HepG2 (cell line): ENCODE results near the gene IL11RA. TPM values are rescaled to one million over a fixed set of nuclear protein-coding genes. Genes with fewer than 3 reads are reported as not detected.

Source experiments
- ATAC-seq: fragments of 200-7000 bp; cut with Tn5 transposase; 3 replicates; pipeline ENCODE4 v1.9.1; 2020; ENCODE audit warnings: mild to moderate bottlenecking, moderate library complexity
- BruUV-seq: library from RNA; stranded (reverse); fragments of 400-500 nt; replicated peaks from 2 replicates; lab custom pipeline; 2021; lab: Mats Ljungman, UMichigan
- CTCF ChIA-PET: fragments of 300-600 bp; formaldehyde crosslinking; extraction: SDS; loops from one replicate; lab custom pipeline; 2021; ENCODE audit warnings: low total read pairs, inconsistent platforms, low intra/inter-chr PET ratio; lab: Yijun Ruan, JAX
- POLR2A ChIA-PET: fragments of 350-600 bp; sonication (Branson Sonifier 250); formaldehyde crosslinking; loops from one replicate; lab custom pipeline; 2020; ENCODE audit warnings: antibody characterized with exemption, inconsistent platforms; lab: Yijun Ruan, JAX
- DNase-seq: peaks from one replicate; pipeline ENCODE4 v3.0.0-alpha.2; 2015; ENCODE audit warnings: low spot score
- FAIRE-seq: peaks from 3 replicates; lab custom pipeline; 2011; peaks lifted over from hg19 to GRCh38; lab: Jason Lieb, UNC
- H2AFZ ChIP-seq: one replicate; pipeline ENCODE4 v1.6.1; 2011; ENCODE audit warnings: low read length, inconsistent platforms
- H3K27ac ChIP-seq: fragments of 300-600 bp; 3 replicates; pipeline ENCODE4 v1.8.0; 2011; ENCODE audit warnings: mixed run types, mild to moderate bottlenecking, mixed read lengths, low read length, inconsistent platforms; ENCODE audit not compliant: insufficient read depth; ENCODE audit errors: extremely low read length
- H3K27me3 ChIP-seq, 2 experiments: fragments of 200-600 bp in 1 of 2; 2 replicates in 1 of 2; 3 replicates in 1 of 2; pipeline versions ENCODE4 v1.6.0 to v1.8.0; 2011; ENCODE audit warnings: low read length in 2 of 2, mild to moderate bottlenecking in 2 of 2, moderate library complexity in 2 of 2, inconsistent platforms in 1 of 2; ENCODE audit not compliant: insufficient read depth in 2 of 2, control insufficient read depth in 1 of 2
- H3K36me3 ChIP-seq, 2 experiments: fragments of 200-600 bp in 1 of 2; replicated peaks in 1 of 2; 2 replicates in 1 of 2; 3 replicates in 1 of 2; pipeline versions ENCODE4 v1.5.1 to v1.8.0; 2011; ENCODE audit warnings: low read length in 2 of 2, inconsistent platforms in 1 of 2; ENCODE audit not compliant: insufficient read depth in 2 of 2, control insufficient read depth in 1 of 2
- H3K4me1 ChIP-seq: 2 replicates; pipeline ENCODE4 v1.5.1; 2012; ENCODE audit warnings: low read length, inconsistent platforms; ENCODE audit not compliant: insufficient read depth
- H3K4me2 ChIP-seq: 2 replicates; pipeline ENCODE4 v1.6.0; 2011; ENCODE audit warnings: low read depth, low read length, inconsistent platforms
- H3K4me3 ChIP-seq, 3 experiments: fragments of 200-600 bp in 1 of 3; sonication (generic), shearing (Covaris generic) in 1 of 3; replicated peaks in 1 of 3; 2 replicates each; pipeline ENCODE4 v1.5.1; 2011 to 2016; ENCODE audit warnings: low read length in 3 of 3, inconsistent platforms in 2 of 3, low read depth in 2 of 3, mild to moderate bottlenecking in 2 of 3, control low read depth in 1 of 3, mixed read lengths in 1 of 3; ENCODE audit not compliant: insufficient read depth in 1 of 3
- H3K79me2 ChIP-seq: one replicate; pipeline ENCODE4 v1.6.1; 2011; ENCODE audit warnings: low read length, inconsistent platforms; ENCODE audit not compliant: insufficient read depth
- H3K9ac ChIP-seq: 2 replicates; pipeline ENCODE4 v1.6.0; 2011; ENCODE audit warnings: mild to moderate bottlenecking, low read depth, low read length, inconsistent platforms; ENCODE audit not compliant: insufficient read depth
- H3K9me3 ChIP-seq: 2 replicates; pipeline ENCODE4 v1.5.1; 2012; ENCODE audit warnings: mild to moderate bottlenecking, low read length
- H4K20me1 ChIP-seq: 2 replicates; pipeline ENCODE4 v1.6.0; 2011; ENCODE audit warnings: inconsistent platforms, mild to moderate bottlenecking, low read length, moderate library complexity; ENCODE audit not compliant: insufficient read depth
- AHR ChIP-seq: IDR thresholded peaks from 2 replicates; pipeline ENCODE4 v1.6.1; 2018; ENCODE audit warnings: missing genetic modification reagents, missing compliant biosample characterization
- BHLHE40 ChIP-seq: IDR thresholded peaks from 2 replicates; pipeline ENCODE4 v1.6.1; 2011; ENCODE audit warnings: low read length, improper control_type of control experiment
- KLF11 ChIP-seq: IDR thresholded peaks from 2 replicates; pipeline ENCODE4 v1.6.1; 2016; ENCODE audit warnings: missing compliant biosample characterization
- NPAS2 ChIP-seq: sonication (generic); formaldehyde crosslinking; IDR thresholded peaks from 2 replicates; pipeline ENCODE4 v1.8.0; 2022; ENCODE audit warnings: mild to moderate bottlenecking, missing genetic modification reagents, borderline replicate concordance
- SNRNP70 ChIP-seq: fragments of 200-400 bp; formaldehyde crosslinking; IDR thresholded peaks from 2 replicates; pipeline ENCODE4 v1.6.1; 2017; ENCODE audit warnings: mild to moderate bottlenecking, low read depth, low read length, moderate library complexity
- SRSF1 ChIP-seq: fragments of 200-400 bp; formaldehyde crosslinking; optimal IDR thresholded peaks from 2 replicates; pipeline ENCODE3; 2017; ENCODE audit warnings: mild to moderate bottlenecking, low read depth, low read length, moderate library complexity
- THAP11 ChIP-seq: IDR thresholded peaks from 2 replicates; pipeline ENCODE4 v1.6.1; 2016; ENCODE audit warnings: missing biosample characterization, missing genetic modification reagents
- ZFP90 ChIP-seq: sonication (generic); formaldehyde crosslinking; IDR thresholded peaks from 2 replicates; pipeline ENCODE4 v1.8.0; 2022; ENCODE audit warnings: missing genetic modification reagents, mild to moderate bottlenecking, inconsistent platforms, borderline replicate concordance
- ZMYM4 ChIP-seq: sonication (generic); formaldehyde crosslinking; IDR thresholded peaks from 2 replicates; pipeline ENCODE4 v1.8.1; 2023; ENCODE audit warnings: mild to moderate bottlenecking, missing genetic modification reagents
- ZNF652 ChIP-seq: IDR thresholded peaks from 2 replicates; pipeline ENCODE4 v1.6.1; 2016; ENCODE audit warnings: low read depth, borderline replicate concordance
- ZNF672 ChIP-seq: sonication (generic); formaldehyde crosslinking; IDR thresholded peaks from 2 replicates; pipeline ENCODE4 v1.8.1; 2022; ENCODE audit warnings: missing genetic modification reagents
- ZSCAN21 ChIP-seq: sonication (generic); formaldehyde crosslinking; IDR thresholded peaks from 2 replicates; pipeline ENCODE4 v1.8.0; 2022; ENCODE audit warnings: mild to moderate bottlenecking, missing genetic modification reagents, moderate library complexity, borderline replicate concordance
- WGBS: methylation state at CpG from one replicate; pipeline ENCODE4 v1.1.6; 2017; ENCODE audit warnings: low lambda C conversion rate; 5-methylcytosine and 5-hydroxymethylcytosine counted together
- in situ Hi-C: cut with HindIII; loops from 2 replicates; pipeline ENCODE4 v1.10.0; 2017; ENCODE audit warnings: low pct_unique_long_range_greater_than_20kb; ENCODE audit not compliant: extremely low pct_ligation_motif_present
- intact Hi-C: fragments of 100-400 bp; cut with micrococcal nuclease; formaldehyde crosslinking; loops from one replicate; pipeline ENCODE4 v1.10.0; 2022; ENCODE audit not compliant: unreplicated experiment
- polyA plus RNA-seq, 8 experiments: library from polyadenylated mRNA; depleted of rRNA in 3 of 8; stranded (reverse) in 7 of 8; unstranded in 1 of 8; fragments of >200 nt; fragmentation: Illumina TruSeq in 4 of 8; extraction: Trizol in 4 of 8; gene quantifications; 2 replicates each; pipeline versions ENCODE4 v1.2.1 to v1.2.3, GENCODE V29; 2011 to 2016; ENCODE audit warnings: low read depth in 4 of 8, missing spikeins in 1 of 8, mixed read lengths in 1 of 8; ENCODE audit not compliant: insufficient read depth in 1 of 8
- total RNA-seq, 5 experiments: library from RNA; depleted of rRNA; stranded (reverse); fragments of >200 nt; fragmentation: Illumina TruSeq; extraction: Trizol; gene quantifications; 2 replicates each; pipeline ENCODE4 v1.2.3, GENCODE V29; 2016; ENCODE audit warnings: low read depth in 1 of 5
- TF ChIP-seq, protein P1 (sequence below): sonication (generic); formaldehyde crosslinking; IDR thresholded peaks from 2 replicates; pipeline ENCODE4 v1.4.0; 2020; ENCODE audit warnings: missing genetic modification reagents, mild to moderate bottlenecking, borderline replicate concordance
- TF ChIP-seq, protein P2 (sequence below): sonication (generic); formaldehyde crosslinking; IDR thresholded peaks from 2 replicates; pipeline ENCODE4 v1.9.0; 2021; ENCODE audit warnings: missing genetic modification reagents, mild to moderate bottlenecking, borderline replicate concordance
- TF ChIP-seq, protein P3 (sequence below): sonication (generic); formaldehyde crosslinking; IDR thresholded peaks from 2 replicates; pipeline ENCODE4 v1.4.0; 2020; ENCODE audit warnings: missing genetic modification reagents, borderline replicate concordance

The IL11RA gene
- total and polyA plus RNA-seq, 2 of the 13 experiments (the other 11 are each of a cell fraction or from before 2014, with no cell fraction given): 2.0 to 4.2 TPM

DNA sequence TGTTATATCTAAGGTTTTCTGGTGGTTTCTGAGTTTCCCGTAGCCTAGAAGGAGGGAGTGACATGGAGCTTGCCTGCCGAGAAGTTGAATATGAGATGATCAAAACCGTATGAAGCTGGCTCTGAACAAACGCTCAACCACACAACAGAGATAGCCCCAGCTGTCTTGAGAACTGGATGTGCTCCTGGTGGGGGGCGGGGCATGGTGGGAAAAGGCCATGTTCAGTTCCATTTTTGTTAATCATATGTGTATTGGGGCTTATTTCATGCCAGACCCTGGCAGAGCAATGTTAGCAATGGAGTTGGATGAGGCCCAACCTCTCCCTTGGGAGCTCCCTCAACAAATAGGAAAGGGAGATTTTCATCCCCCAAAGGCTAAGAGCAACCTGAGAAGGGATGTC is 34.2 kb downstream of the IL11RA start:
- POLR2A ChIA-PET: no interaction called here
- CTCF ChIA-PET: interaction anchor here (0.7 kb wide), 1 partner anchor 22 kb away, joined by 3 read pairs; no protein-coding TSS in a partner anchor
- peaks cover 56% of the 10 kb centered on the region for H3K4me1 ChIP-seq

More for the DNA sequence above, 34.2 kb downstream of the IL11RA start:
- Histone ChIP-seq H3K27ac (no peak overlapping the region), H4K20me1 (no peaks in the 10 kb centered on the region), H2AFZ (no peak overlapping the region), H3K4me2 (no peak overlapping the region), H3K79me2 (no peaks in the 10 kb centered on the region), H3K36me3 (no peaks in the 10 kb centered on the region), H3K27me3 (no peaks in the 10 kb centered on the region), H3K9me3 (no peaks in the 10 kb centered on the region), H3K9ac (no peak overlapping the region), H3K4me3 (no peak overlapping the region)
- in situ Hi-C loops: no loop called here
- TF ChIP-seq THAP11 (no peak), ZMYM4 (CRISPR knock-in tag) (no peak), SRSF1 (no peak), SNRNP70 (no peak), ZFP90 (CRISPR knock-in tag) (no peak), ZSCAN21 (CRISPR knock-in tag) (no peak), BHLHE40 (no peak), KLF11 (no peak), ZNF672 (no peak), ZNF652 (no peak), NPAS2 (CRISPR knock-in tag) (no peak), AHR (CRISPR knock-in tag) (no peak)
- TF ChIP-seq, protein P1, sequence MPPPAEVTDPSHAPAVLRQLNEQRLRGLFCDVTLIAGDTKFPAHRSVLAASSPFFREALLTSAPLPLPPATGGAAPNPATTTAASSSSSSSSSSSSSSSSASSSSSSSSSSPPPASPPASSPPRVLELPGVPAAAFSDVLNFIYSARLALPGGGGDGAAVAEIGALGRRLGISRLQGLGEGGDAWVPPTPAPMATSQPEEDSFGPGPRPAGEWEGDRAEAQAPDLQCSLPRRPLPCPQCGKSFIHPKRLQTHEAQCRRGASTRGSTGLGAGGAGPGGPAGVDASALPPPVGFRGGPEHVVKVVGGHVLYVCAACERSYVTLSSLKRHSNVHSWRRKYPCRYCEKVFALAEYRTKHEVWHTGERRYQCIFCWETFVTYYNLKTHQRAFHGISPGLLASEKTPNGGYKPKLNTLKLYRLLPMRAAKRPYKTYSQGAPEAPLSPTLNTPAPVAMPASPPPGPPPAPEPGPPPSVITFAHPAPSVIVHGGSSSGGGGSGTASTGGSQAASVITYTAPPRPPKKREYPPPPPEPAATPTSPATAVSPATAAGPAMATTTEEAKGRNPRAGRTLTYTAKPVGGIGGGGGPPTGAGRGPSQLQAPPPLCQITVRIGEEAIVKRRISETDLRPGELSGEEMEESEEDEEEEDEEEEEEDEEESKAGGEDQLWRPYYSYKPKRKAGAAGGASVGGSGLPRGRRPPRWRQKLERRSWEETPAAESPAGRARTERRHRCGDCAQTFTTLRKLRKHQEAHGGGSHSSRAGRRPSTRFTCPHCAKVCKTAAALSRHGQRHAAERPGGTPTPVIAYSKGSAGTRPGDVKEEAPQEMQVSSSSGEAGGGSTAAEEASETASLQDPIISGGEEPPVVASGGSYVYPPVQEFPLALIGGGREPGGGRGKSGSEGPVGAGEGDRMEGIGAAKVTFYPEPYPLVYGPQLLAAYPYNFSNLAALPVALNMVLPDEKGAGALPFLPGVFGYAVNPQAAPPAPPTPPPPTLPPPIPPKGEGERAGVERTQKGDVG (CRISPR knock-in tag): no peak
- TF ChIP-seq, protein P2, sequence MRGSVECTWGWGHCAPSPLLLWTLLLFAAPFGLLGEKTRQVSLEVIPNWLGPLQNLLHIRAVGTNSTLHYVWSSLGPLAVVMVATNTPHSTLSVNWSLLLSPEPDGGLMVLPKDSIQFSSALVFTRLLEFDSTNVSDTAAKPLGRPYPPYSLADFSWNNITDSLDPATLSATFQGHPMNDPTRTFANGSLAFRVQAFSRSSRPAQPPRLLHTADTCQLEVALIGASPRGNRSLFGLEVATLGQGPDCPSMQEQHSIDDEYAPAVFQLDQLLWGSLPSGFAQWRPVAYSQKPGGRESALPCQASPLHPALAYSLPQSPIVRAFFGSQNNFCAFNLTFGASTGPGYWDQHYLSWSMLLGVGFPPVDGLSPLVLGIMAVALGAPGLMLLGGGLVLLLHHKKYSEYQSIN (CRISPR knock-in tag): no peak
- TF ChIP-seq, protein P3, sequence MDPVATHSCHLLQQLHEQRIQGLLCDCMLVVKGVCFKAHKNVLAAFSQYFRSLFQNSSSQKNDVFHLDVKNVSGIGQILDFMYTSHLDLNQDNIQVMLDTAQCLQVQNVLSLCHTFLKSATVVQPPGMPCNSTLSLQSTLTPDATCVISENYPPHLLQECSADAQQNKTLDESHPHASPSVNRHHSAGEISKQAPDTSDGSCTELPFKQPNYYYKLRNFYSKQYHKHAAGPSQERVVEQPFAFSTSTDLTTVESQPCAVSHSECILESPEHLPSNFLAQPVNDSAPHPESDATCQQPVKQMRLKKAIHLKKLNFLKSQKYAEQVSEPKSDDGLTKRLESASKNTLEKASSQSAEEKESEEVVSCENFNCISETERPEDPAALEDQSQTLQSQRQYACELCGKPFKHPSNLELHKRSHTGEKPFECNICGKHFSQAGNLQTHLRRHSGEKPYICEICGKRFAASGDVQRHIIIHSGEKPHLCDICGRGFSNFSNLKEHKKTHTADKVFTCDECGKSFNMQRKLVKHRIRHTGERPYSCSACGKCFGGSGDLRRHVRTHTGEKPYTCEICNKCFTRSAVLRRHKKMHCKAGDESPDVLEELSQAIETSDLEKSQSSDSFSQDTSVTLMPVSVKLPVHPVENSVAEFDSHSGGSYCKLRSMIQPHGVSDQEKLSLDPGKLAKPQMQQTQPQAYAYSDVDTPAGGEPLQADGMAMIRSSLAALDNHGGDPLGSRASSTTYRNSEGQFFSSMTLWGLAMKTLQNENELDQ (CRISPR knock-in tag): no peak
- DNase-seq: no peak
- 81% methylated on average over 5 of the region's 5 CpGs for WGBS
- no peak for FAIRE-seq
- intact Hi-C loops: no loop called here
- no peak for ATAC-seq
- no TSS peak for BruUV-seq
